H1 (cell line): Measurements from ENCODE around the gene ABHD16B. TPM values are rescaled to one million over a fixed set of nuclear protein-coding genes. Genes with fewer than 3 reads are reported as not detected.

Experiments
- CTCF ChIA-PET: fragments of 300-600 bp; sonication (Branson Sonifier 250); formaldehyde crosslinking; loops from one replicate; lab custom pipeline; 2021; ENCODE audit not compliant: partially characterized antibody; lab: Charles Lee
- POLR2A ChIA-PET: fragments of 300-600 bp; sonication (Branson Sonifier 250); formaldehyde crosslinking; loops from one replicate; lab custom pipeline; 2021; ENCODE audit warnings: inconsistent platforms; ENCODE audit not compliant: partially characterized antibody; lab: Charles Lee
- DNase-seq, 2 experiments: peaks; one replicate each; pipeline versions ENCODE4 v3.0.0 to v3.0.0-alpha.2; 2010 to 2022; ENCODE audit warnings: low spot score in 2 of 2, low read depth in 1 of 2, mixed read lengths in 1 of 2
- FAIRE-seq: peaks from 2 replicates; lab custom pipeline; 2011; peaks lifted over from hg19 to GRCh38; lab: Jason Lieb, UNC
- H2AFZ ChIP-seq: 2 replicates; pipeline ENCODE4 v1.8.1; 2012; ENCODE audit warnings: low read length, inconsistent platforms
- H2AK5ac ChIP-seq: 2 replicates; pipeline ENCODE4 v1.6.1; 2013; ENCODE audit warnings: low read depth, low read length
- H2BK120ac ChIP-seq: replicated peaks from 2 replicates; pipeline ENCODE3; 2013; ENCODE audit warnings: low read depth, low read length, inconsistent platforms
- H2BK12ac ChIP-seq: 2 replicates; pipeline ENCODE4 v1.6.1; 2013; ENCODE audit warnings: low read depth, low read length
- H2BK15ac ChIP-seq: 2 replicates; pipeline ENCODE4 v1.6.1; 2013; ENCODE audit warnings: low read length
- H2BK20ac ChIP-seq: 2 replicates; pipeline ENCODE4 v1.6.1; 2013; ENCODE audit warnings: low read length
- H2BK5ac ChIP-seq: 2 replicates; pipeline ENCODE4 v1.6.1; 2013; ENCODE audit warnings: low read depth, low read length
- H3K14ac ChIP-seq: 2 replicates; pipeline ENCODE4 v1.6.1; 2013; ENCODE audit warnings: inconsistent platforms; ENCODE audit not compliant: insufficient read length
- H3K18ac ChIP-seq: 2 replicates; pipeline ENCODE4 v1.6.1; 2013; ENCODE audit warnings: low read length; ENCODE audit errors: extremely low read depth
- H3K23ac ChIP-seq: 2 replicates; pipeline ENCODE4 v1.6.1; 2013; ENCODE audit warnings: inconsistent platforms; ENCODE audit not compliant: insufficient read length
- H3K23me2 ChIP-seq: 2 replicates; pipeline ENCODE4 v1.6.1; 2013; ENCODE audit warnings: low read depth, low read length
- H3K27ac ChIP-seq: 2 replicates; pipeline ENCODE4 v1.6.1; 2011; ENCODE audit warnings: low read depth, low read length, inconsistent platforms
- H3K27me3 ChIP-seq, 4 experiments: replicated peaks in 1 of 4; 1 replicate in 1 of 4; 2 replicates in 3 of 4; pipeline versions ENCODE4 v1.6.1 to v1.8.1; 2011 to 2013; ENCODE audit warnings: low read length in 3 of 4, mild to moderate bottlenecking in 3 of 4, inconsistent platforms in 2 of 4, mixed read lengths in 2 of 4, moderate library complexity in 1 of 4; ENCODE audit not compliant: control insufficient read depth in 3 of 4, insufficient read depth in 3 of 4; ENCODE audit errors: extremely low read depth in 1 of 4
- H3K36me3 ChIP-seq, 4 experiments: 2 replicates each; pipeline versions ENCODE4 v1.6.1 to v1.8.1; 2011 to 2013; ENCODE audit warnings: mild to moderate bottlenecking in 4 of 4, low read length in 3 of 4, moderate library complexity in 2 of 4, control low read depth in 1 of 4, inconsistent platforms in 1 of 4; ENCODE audit not compliant: insufficient read depth in 4 of 4, control insufficient read depth in 2 of 4
- H3K4ac ChIP-seq: replicated peaks from 2 replicates; pipeline ENCODE3; 2013; ENCODE audit warnings: low read length, low read depth, mixed read lengths, inconsistent platforms; ENCODE audit not compliant: insufficient read length
- H3K4me1 ChIP-seq, 4 experiments: replicated peaks in 1 of 4; 1 replicate in 1 of 4; 2 replicates in 3 of 4; pipeline versions ENCODE4 v1.6.1 to v1.8.1; 2011 to 2013; ENCODE audit warnings: low read length in 3 of 4, inconsistent platforms in 2 of 4, mixed read lengths in 1 of 4; ENCODE audit not compliant: insufficient read depth in 4 of 4, control insufficient read depth in 3 of 4
- H3K4me2 ChIP-seq, 2 experiments: 2 replicates each; pipeline versions ENCODE4 v1.6.1 to v1.8.1; 2011 to 2013; ENCODE audit warnings: low read depth in 2 of 2, low read length in 2 of 2, control low read depth in 1 of 2, inconsistent platforms in 1 of 2, mild to moderate bottlenecking in 1 of 2; ENCODE audit not compliant: insufficient read depth in 1 of 2
- H3K4me3 ChIP-seq, 4 experiments: fragments of 200-600, 300-600 bp in 1 of 4; sonication (generic), shearing (Covaris generic), sonication (Bioruptor Twin) in 1 of 4; 2 replicates each; pipeline versions ENCODE4 v1.5.1 to v1.8.1; 2011 to 2016; ENCODE audit warnings: low read length in 4 of 4, low read depth in 3 of 4, control low read depth in 2 of 4, inconsistent platforms in 2 of 4, mild to moderate bottlenecking in 2 of 4, mixed read lengths in 1 of 4, moderate library complexity in 1 of 4; ENCODE audit not compliant: insufficient read depth in 2 of 4; ENCODE audit errors: extremely low read depth in 1 of 4
- H3K56ac ChIP-seq: replicated peaks from 2 replicates; pipeline ENCODE3; 2013; ENCODE audit warnings: low read depth, mild to moderate bottlenecking, mixed read lengths, low read length, inconsistent platforms; ENCODE audit not compliant: insufficient read length
- H3K79me1 ChIP-seq: 2 replicates; pipeline ENCODE4 v1.6.1; 2013; ENCODE audit warnings: low read depth, low read length, control low read depth
- H3K79me2 ChIP-seq, 2 experiments: 2 replicates each; pipeline versions ENCODE4 v1.6.1 to v1.8.1; 2012 to 2013; ENCODE audit warnings: low read length in 2 of 2, mild to moderate bottlenecking in 2 of 2, inconsistent platforms in 1 of 2; ENCODE audit not compliant: insufficient read depth in 2 of 2, control insufficient read depth in 1 of 2
- H3K9ac ChIP-seq, 4 experiments: replicated peaks in 1 of 4; 1 replicate in 1 of 4; 2 replicates in 3 of 4; pipeline versions ENCODE4 v1.6.1 to v1.8.1; 2011 to 2013; ENCODE audit warnings: low read depth in 3 of 4, low read length in 3 of 4, control low read depth in 2 of 4, mild to moderate bottlenecking in 2 of 4, moderate library complexity in 2 of 4, inconsistent platforms in 1 of 4; ENCODE audit errors: extremely low read depth in 1 of 4
- H3K9me3 ChIP-seq, 2 experiments: 2 replicates each; pipeline versions ENCODE4 v1.6.1 to v1.8.1; 2012 to 2013; ENCODE audit warnings: mild to moderate bottlenecking in 2 of 2, moderate library complexity in 2 of 2, control low read depth in 1 of 2, inconsistent platforms in 1 of 2, low read depth in 1 of 2, low read length in 1 of 2, mixed read lengths in 1 of 2; ENCODE audit not compliant: insufficient read depth in 2 of 2
- H4K20me1 ChIP-seq, 2 experiments: replicated peaks in 1 of 2; 2 replicates each; pipeline versions ENCODE3 to v1.8.1; 2011 to 2013; ENCODE audit warnings: inconsistent platforms in 2 of 2, low read length in 2 of 2, mild to moderate bottlenecking in 1 of 2; ENCODE audit not compliant: insufficient read depth in 2 of 2, control insufficient read depth in 1 of 2
- H4K5ac ChIP-seq: 2 replicates; pipeline ENCODE4 v1.6.1; 2013; ENCODE audit warnings: low read length, low read depth, mixed read lengths, inconsistent platforms; ENCODE audit not compliant: insufficient read length
- H4K8ac ChIP-seq: 2 replicates; pipeline ENCODE4 v1.8.0; 2013; ENCODE audit warnings: mild to moderate bottlenecking, moderate library complexity, low read length, inconsistent platforms; ENCODE audit not compliant: insufficient read depth; ENCODE audit errors: extremely low read depth
- H4K91ac ChIP-seq: replicated peaks from 2 replicates; pipeline ENCODE3; 2013; ENCODE audit warnings: low read length, mixed read lengths, inconsistent platforms; ENCODE audit not compliant: insufficient read length
- CBX5 ChIP-seq: fragments of 300-800, 300-1000 bp; sonication (generic); IDR thresholded peaks from 2 replicates; pipeline ENCODE4 v1.7.1; 2016; ENCODE audit warnings: antibody characterized with exemption, low read length, low read depth
- CBX8 ChIP-seq: fragments of 300-800, 300-1000 bp; sonication (generic); IDR thresholded peaks from 2 replicates; pipeline ENCODE4 v1.7.1; 2016; ENCODE audit warnings: low read depth, low read length, borderline replicate concordance
- EZH2 ChIP-seq: fragments of 200-600 bp; sonication (generic); IDR thresholded peaks from 2 replicates; pipeline ENCODE4 v1.7.1; 2012; ENCODE audit warnings: low read depth, mild to moderate bottlenecking, moderate library complexity, low read length, inconsistent platforms; ENCODE audit not compliant: severe bottlenecking
- JUND ChIP-seq: IDR thresholded peaks from 2 replicates; pipeline ENCODE4 v1.6.1; 2011; ENCODE audit warnings: mild to moderate bottlenecking, improper control_type of control experiment, low read length
- KDM4A ChIP-seq: IDR thresholded peaks from one replicate; pipeline ENCODE4 v1.7.1; 2012; ENCODE audit warnings: low read depth, mild to moderate bottlenecking, moderate library complexity, low read length, inconsistent platforms; ENCODE audit not compliant: severe bottlenecking
- MAX ChIP-seq: IDR thresholded peaks from 2 replicates; pipeline ENCODE4 v1.6.1; 2012; ENCODE audit warnings: inconsistent platforms
- POLR2AphosphoS5 ChIP-seq: IDR thresholded peaks from 2 replicates; pipeline ENCODE4 v1.6.1; 2011; ENCODE audit warnings: low read depth, low read length
- WGBS, 2 experiments: shearing (Covaris generic) in 1 of 2; methylation state at CpG; one replicate each; pipeline versions ENCODE4 v1.1.6 to v1.1.7; 2013 to 2015; ENCODE audit warnings: low lambda C conversion rate in 2 of 2, mixed read lengths in 2 of 2, inconsistent platforms in 1 of 2, low coverage in 1 of 2, missing lambda C conversion rate in 1 of 2; ENCODE audit not compliant: insufficient replicate concordance in 2 of 2, insufficient coverage in 1 of 2, insufficient read length in 1 of 2; ENCODE audit errors: extremely low coverage in 1 of 2, missing lambda C conversion rate in 1 of 2; 5-methylcytosine and 5-hydroxymethylcytosine counted together
- polyA plus RNA-seq, 7 experiments: library from polyadenylated mRNA; depleted of rRNA in 3 of 7; stranded (reverse) in 5 of 7; unstranded in 2 of 7; fragments of >200 nt in 5 of 7; fragments of 200-250 nt in 2 of 7; gene quantifications; 1 replicate in 5 of 7; 2 replicates in 1 of 7; 4 replicates in 1 of 7; pipeline versions ENCODE4 v1.2.1 to v1.2.3, GENCODE V29; 2011 to 2013; ENCODE audit warnings: missing spikeins in 2 of 7, mixed read lengths in 2 of 7
- total RNA-seq: library from RNA; stranded (reverse); fragmentation: NEBNext Ultra II Directional; extraction: Animal tissue kit (Norgen Biotek cat#: 25700); gene quantifications from 2 replicates; pipeline ENCODE4 v1.2.1, GENCODE V29; 2021
- TF ChIP-seq, protein P1 (sequence below): IDR thresholded peaks from 2 replicates; pipeline ENCODE4 v1.6.1; 2011; ENCODE audit warnings: low read length, improper control_type of control experiment
- TF ChIP-seq, protein P2 (sequence below), 3 experiments: IDR thresholded peaks; 1 replicate in 2 of 3; 2 replicates in 1 of 3; pipeline versions ENCODE4 v1.5.1 to v1.6.1; 2011; ENCODE audit warnings: low read length in 3 of 3, mild to moderate bottlenecking in 3 of 3, inconsistent platforms in 2 of 3, low read depth in 1 of 3, moderate library complexity in 1 of 3; ENCODE audit not compliant: insufficient read depth in 1 of 3; ENCODE audit errors: control extremely low read depth in 1 of 3

The ABHD16B gene
- total and polyA plus RNA-seq, 2 of the 8 experiments (the other 6 are each of a cell fraction or from before 2014, with no cell fraction given): not detected

DNA sequence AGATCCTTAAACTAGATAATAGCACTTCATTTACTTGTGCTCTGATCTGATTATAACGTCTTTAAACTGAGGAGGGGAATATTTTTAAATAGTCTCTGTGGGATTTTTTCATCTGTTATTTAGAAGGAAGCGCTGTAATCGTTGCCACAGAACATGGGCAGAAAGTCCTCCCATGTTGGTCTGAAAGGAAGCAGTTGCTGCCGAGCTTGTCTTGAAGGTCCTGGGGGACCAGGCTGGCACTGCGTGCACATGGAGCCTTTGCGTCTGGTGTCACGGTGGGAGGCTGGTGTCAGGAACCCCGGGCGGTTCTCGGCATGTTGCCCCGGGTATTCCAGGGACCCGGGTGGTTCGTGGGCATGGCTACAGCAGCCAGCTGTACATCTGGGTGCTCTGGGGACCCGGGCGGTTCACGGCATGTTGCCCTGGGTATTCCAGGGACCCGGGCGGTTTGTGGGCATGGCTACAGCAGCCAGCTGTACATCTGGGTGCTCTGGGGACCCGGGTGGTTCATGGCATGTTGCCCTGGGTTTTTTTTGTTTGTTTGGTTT lies 15.3 kb downstream of the ABHD16B start:
- Histone ChIP-seq H2BK5ac (no peak overlapping the region), H3K56ac (no peak overlapping the region), H3K18ac (no peak overlapping the region), H3K4me2 (no peak overlapping the region), H4K91ac (no peak overlapping the region), H3K14ac (no peak overlapping the region), H3K36me3 (peaks cover 17 to 50% (median 38%) of the 10 kb centered on the region in 4 experiments; a peak in 7 of 8 replicates), H3K4me3 (no peak overlapping the region), H3K23ac (no peak overlapping the region), H3K9me3 (no peaks in the 10 kb centered on the region), H4K5ac (no peak overlapping the region), H3K4ac (no peak overlapping the region), H2BK15ac (no peak overlapping the region), H3K27me3 (no peaks in the 10 kb centered on the region), H3K9ac (no peak overlapping the region; a peak in 1 of 7 replicates), H3K79me1 (peaks cover 6% of the 10 kb centered on the region; the same call in 1 of the 2 replicates), H3K27ac (no peak overlapping the region), H3K4me1 (no peaks in the 10 kb centered on the region), H2BK12ac (no peak overlapping the region), H4K20me1 (peaks cover 4 to 28% of the 10 kb centered on the region in 2 experiments), H3K79me2 (peaks cover 0 to 33% of the 10 kb centered on the region in 2 experiments; a peak in 1 of 4 replicates), H2BK120ac (no peak overlapping the region), H2AK5ac (no peak overlapping the region), H2BK20ac (no peak overlapping the region), H2AFZ (no peak overlapping the region), H4K8ac (no peak overlapping the region), H3K23me2 (no peaks in the 10 kb centered on the region)
- ChIA-PET POLR2A (interaction anchor here (2.4 to 4.3 kb wide), 3 partner anchors 10 to 17 kb away, joined by 7 to 26 read pairs (median 8); partner anchors contain the start of gene TPD52L2), CTCF (interaction anchor here (1.1 to 4.3 kb wide), 4 partner anchors 8 to 101 kb away, joined by 4 to 12 read pairs (median 7); no protein-coding TSS in a partner anchor)
- 94% methylated on average over 19 of the region's 19 CpGs; no CpG with 5 or more reads in 1 of the 2 experiments for WGBS, 2 experiments
- DNase-seq (no peak), FAIRE-seq (no peak)
- TF ChIP-seq, protein P1, sequence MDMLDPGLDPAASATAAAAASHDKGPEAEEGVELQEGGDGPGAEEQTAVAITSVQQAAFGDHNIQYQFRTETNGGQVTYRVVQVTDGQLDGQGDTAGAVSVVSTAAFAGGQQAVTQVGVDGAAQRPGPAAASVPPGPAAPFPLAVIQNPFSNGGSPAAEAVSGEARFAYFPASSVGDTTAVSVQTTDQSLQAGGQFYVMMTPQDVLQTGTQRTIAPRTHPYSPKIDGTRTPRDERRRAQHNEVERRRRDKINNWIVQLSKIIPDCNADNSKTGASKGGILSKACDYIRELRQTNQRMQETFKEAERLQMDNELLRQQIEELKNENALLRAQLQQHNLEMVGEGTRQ: no peak
- TF ChIP-seq CBX8 (no peak), CBX5 (no peak), POLR2AphosphoS5 (no peak), EZH2 (no peak), JUND (no peak), MAX (no peak), KDM4A (no peak)
- TF ChIP-seq, protein P2, sequence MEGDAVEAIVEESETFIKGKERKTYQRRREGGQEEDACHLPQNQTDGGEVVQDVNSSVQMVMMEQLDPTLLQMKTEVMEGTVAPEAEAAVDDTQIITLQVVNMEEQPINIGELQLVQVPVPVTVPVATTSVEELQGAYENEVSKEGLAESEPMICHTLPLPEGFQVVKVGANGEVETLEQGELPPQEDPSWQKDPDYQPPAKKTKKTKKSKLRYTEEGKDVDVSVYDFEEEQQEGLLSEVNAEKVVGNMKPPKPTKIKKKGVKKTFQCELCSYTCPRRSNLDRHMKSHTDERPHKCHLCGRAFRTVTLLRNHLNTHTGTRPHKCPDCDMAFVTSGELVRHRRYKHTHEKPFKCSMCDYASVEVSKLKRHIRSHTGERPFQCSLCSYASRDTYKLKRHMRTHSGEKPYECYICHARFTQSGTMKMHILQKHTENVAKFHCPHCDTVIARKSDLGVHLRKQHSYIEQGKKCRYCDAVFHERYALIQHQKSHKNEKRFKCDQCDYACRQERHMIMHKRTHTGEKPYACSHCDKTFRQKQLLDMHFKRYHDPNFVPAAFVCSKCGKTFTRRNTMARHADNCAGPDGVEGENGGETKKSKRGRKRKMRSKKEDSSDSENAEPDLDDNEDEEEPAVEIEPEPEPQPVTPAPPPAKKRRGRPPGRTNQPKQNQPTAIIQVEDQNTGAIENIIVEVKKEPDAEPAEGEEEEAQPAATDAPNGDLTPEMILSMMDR (IDR thresholded peaks at IDR 0.05; ENCODE audit: control extremely low read depth in 1 of 3, insufficient read depth in 1 of 3, low read depth in 1 of 3, low read length in 3 of 3): no peak
